ENCODE results near the gene MGP. TPM values are rescaled to one million over a fixed set of nuclear protein-coding genes. Genes with fewer than 3 reads are reported as not detected.

The MGP gene
- total RNA-seq, 1 experiment from 2014 or later, result 0.72 TPM

GRCh38 chr12:14844401-14844800, 41.3 kb downstream of the MGP start:
- ChIA-PET POLR2A (no interaction called here), CTCF (no interaction called here)
- Histone ChIP-seq H3K27me3 (ENCODE audit: control insufficient read depth, insufficient read depth, low read length) (no peaks in the 10 kb centered on the region), H3K27ac (ENCODE audit: low read length) (no peak overlapping the region), H3K4me3 (ENCODE audit: low read depth in 2 of 2, low read length in 2 of 2) (no peak overlapping the region), H3K4me1 (ENCODE audit: control insufficient read depth, insufficient read depth, low read length) (no peaks in the 10 kb centered on the region), H3K36me3 (ENCODE audit: control insufficient read depth, insufficient read depth, low read length) (no peaks in the 10 kb centered on the region), H3K9me3 (ENCODE audit: control insufficient read depth, insufficient read depth, low read depth, low read length) (no peaks in the 10 kb centered on the region)
- in situ Hi-C loops (cut with HindIII; ENCODE audit: low pct_unique_long_range_greater_than_20kb, low sequenced_read_pairs) (no loop called here), intact Hi-C loops (cut with micrococcal nuclease; ENCODE audit: unreplicated experiment) (loop anchor here (10.0 kb wide), 1 partner anchor 380 kb away; the partner anchor contains the start of gene RERG)
- DNase-seq (ENCODE audit: low read depth, low spot score) (no peak), ATAC-seq (no peak)
- TF ChIP-seq TCF7L2 (IDR thresholded peaks at IDR 0.05; ENCODE audit: low read depth, low read length) (no peak), POLR2AphosphoS5 (IDR thresholded peaks at IDR 0.05; ENCODE audit: low read depth, low read length) (no peak), CTCF (IDR thresholded peaks at IDR 0.05) (no peak), REST (IDR thresholded peaks at IDR 0.05; ENCODE audit: insufficient read depth in 1 of 2, low read depth in 2 of 2, low read length in 1 of 2) (no peak), SIN3A (IDR thresholded peaks at IDR 0.05; ENCODE audit: borderline replicate concordance, insufficient read depth, low read depth, low read length) (no peak)
- no TSS peak for BruUV-seq (replicated peaks)

GRCh38 chr12:14843425-14843887, 42.2 kb downstream of the MGP start, which contains the start of gene ART4:
Gene ART4, minus strand, starts transcription at chr12:14843526. Its CDS starts 413 bp downstream, at chr12:14843113.
- no peaks in the 10 kb centered on the region for H3K27me3 ChIP-seq (ENCODE audit: control insufficient read depth, insufficient read depth, low read length)
- no peak within 1 kb of the TSS for H3K27ac ChIP-seq (ENCODE audit: low read length)
- TF ChIP-seq POLR2AphosphoS5 (IDR thresholded peaks at IDR 0.05; ENCODE audit: low read depth, low read length), result no peak
- TF ChIP-seq TCF7L2 (IDR thresholded peaks at IDR 0.05; ENCODE audit: low read depth, low read length), result no peak
- TF ChIP-seq SIN3A (IDR thresholded peaks at IDR 0.05; ENCODE audit: borderline replicate concordance, insufficient read depth, low read depth, low read length), result no peak
- TF ChIP-seq CTCF (IDR thresholded peaks at IDR 0.05), result no peak
- TF ChIP-seq REST (IDR thresholded peaks at IDR 0.05; ENCODE audit: insufficient read depth in 1 of 2, low read depth in 2 of 2, low read length in 1 of 2), result no peak
- no peaks in the 10 kb centered on the region for H3K9me3 ChIP-seq (ENCODE audit: control insufficient read depth, insufficient read depth, low read depth, low read length)
- ChIA-PET POLR2A (no interaction called here), CTCF (no interaction called here)
- H3K4me1 ChIP-seq (ENCODE audit: control insufficient read depth, insufficient read depth, low read length), result no peaks in the 10 kb centered on the region
- H3K4me3 ChIP-seq (ENCODE audit: low read depth in 2 of 2, low read length in 2 of 2), result no peak within 1 kb of the TSS
- in situ Hi-C loops (cut with HindIII; ENCODE audit: low pct_unique_long_range_greater_than_20kb, low sequenced_read_pairs), result no loop called here
- BruUV-seq (replicated peaks), result no TSS peak
- DNase-seq (ENCODE audit: low read depth, low spot score) (no peak), ATAC-seq (no peak)
- intact Hi-C loops (cut with micrococcal nuclease; ENCODE audit: unreplicated experiment), result loop anchor here (10.0 kb wide), 1 partner anchor 381 kb away; the partner anchor contains the start of gene RERG
- H3K36me3 ChIP-seq (ENCODE audit: control insufficient read depth, insufficient read depth, low read length), result no peaks in the 10 kb centered on the region

Data from Panc1 (cell line).